MM.1S (cell line): ENCODE measurements around the gene CEP85.

ENCODE experiments used
- DNase-seq: peaks from one replicate; pipeline ENCODE4 v3.0.0-alpha.2; 2015
- H2AFZ ChIP-seq: fragments of 300-600 bp; sonication (generic); 2 replicates; pipeline ENCODE4 v1.6.0; 2016; ENCODE audit warnings: antibody characterized with exemption, low read length
- H3F3A ChIP-seq: fragments of 300-600 bp; sonication (generic); 2 replicates; pipeline ENCODE4 v1.6.1; 2016; ENCODE audit warnings: mild to moderate bottlenecking, antibody characterized with exemption, low read length, moderate library complexity, mixed read lengths; ENCODE audit not compliant: insufficient read depth
- H3K27ac ChIP-seq: fragments of 300-600 bp; sonication (generic); 2 replicates; pipeline ENCODE4 v1.5.1; 2016; ENCODE audit warnings: mild to moderate bottlenecking, low read length
- H3K27me3 ChIP-seq: fragments of 300-600 bp; sonication (generic); replicated peaks from 2 replicates; pipeline ENCODE4 v1.6.0; 2016; ENCODE audit warnings: low read length; ENCODE audit not compliant: insufficient read depth
- H3K36me3 ChIP-seq: fragments of 300-600 bp; sonication (generic); replicated peaks from 2 replicates; pipeline ENCODE4 v1.6.1; 2016; ENCODE audit warnings: mild to moderate bottlenecking, low read length, mixed read lengths; ENCODE audit not compliant: insufficient read depth
- H3K4me1 ChIP-seq: fragments of 300-600 bp; sonication (generic); 2 replicates; pipeline ENCODE4 v1.6.1; 2016; ENCODE audit warnings: low read length, mixed read lengths
- H3K4me2 ChIP-seq: fragments of 300-600 bp; sonication (generic); 2 replicates; pipeline ENCODE4 v1.6.0; 2016; ENCODE audit warnings: low read depth, low read length
- H3K4me3 ChIP-seq: fragments of 300-600 bp; sonication (generic); 2 replicates; pipeline ENCODE4 v1.5.1; 2016; ENCODE audit warnings: low read length, mixed read lengths
- H3K79me2 ChIP-seq: fragments of 300-600 bp; sonication (generic); 2 replicates; pipeline ENCODE4 v1.6.1; 2016; ENCODE audit warnings: mixed run types, low read length, mixed read lengths
- H3K9ac ChIP-seq: fragments of 300-600 bp; sonication (generic); 2 replicates; pipeline ENCODE4 v1.6.1; 2016; ENCODE audit warnings: low read length, mixed read lengths
- H3K9me2 ChIP-seq: fragments of 300-600 bp; sonication (generic); replicated peaks from 2 replicates; pipeline ENCODE4 v1.6.1; 2016; ENCODE audit warnings: mild to moderate bottlenecking, low read length, mixed read lengths; ENCODE audit not compliant: insufficient read depth
- H3K9me3 ChIP-seq: fragments of 300-600 bp; sonication (generic); replicated peaks from 2 replicates; pipeline ENCODE4 v1.6.1; 2016; ENCODE audit warnings: mild to moderate bottlenecking, low read length, mixed read lengths; ENCODE audit not compliant: insufficient read depth
- H4K20me1 ChIP-seq: fragments of 300-600 bp; sonication (generic); 2 replicates; pipeline ENCODE4 v1.6.1; 2016; ENCODE audit warnings: mild to moderate bottlenecking, low read length, moderate library complexity, mixed read lengths; ENCODE audit not compliant: insufficient read depth
- EZH2 ChIP-seq: fragments of 300-600 bp; sonication (generic); optimal IDR thresholded peaks from 2 replicates; pipeline ENCODE3; 2017; ENCODE audit warnings: low read depth, mild to moderate bottlenecking, antibody characterized with exemption, low read length, mixed read lengths
- EZH2phosphoT487 ChIP-seq: fragments of 300-600 bp; sonication (generic); IDR thresholded peaks from 2 replicates; pipeline ENCODE4 v1.6.1; 2018; ENCODE audit warnings: antibody characterized with exemption, low read length
- TF ChIP-seq, protein P1 (sequence below): fragments of 300-600 bp; sonication (generic); IDR thresholded peaks from 2 replicates; pipeline ENCODE4 v1.5.1; 2016; ENCODE audit warnings: antibody characterized with exemption, low read length, mixed read lengths

The CEP85 gene

DNA sequence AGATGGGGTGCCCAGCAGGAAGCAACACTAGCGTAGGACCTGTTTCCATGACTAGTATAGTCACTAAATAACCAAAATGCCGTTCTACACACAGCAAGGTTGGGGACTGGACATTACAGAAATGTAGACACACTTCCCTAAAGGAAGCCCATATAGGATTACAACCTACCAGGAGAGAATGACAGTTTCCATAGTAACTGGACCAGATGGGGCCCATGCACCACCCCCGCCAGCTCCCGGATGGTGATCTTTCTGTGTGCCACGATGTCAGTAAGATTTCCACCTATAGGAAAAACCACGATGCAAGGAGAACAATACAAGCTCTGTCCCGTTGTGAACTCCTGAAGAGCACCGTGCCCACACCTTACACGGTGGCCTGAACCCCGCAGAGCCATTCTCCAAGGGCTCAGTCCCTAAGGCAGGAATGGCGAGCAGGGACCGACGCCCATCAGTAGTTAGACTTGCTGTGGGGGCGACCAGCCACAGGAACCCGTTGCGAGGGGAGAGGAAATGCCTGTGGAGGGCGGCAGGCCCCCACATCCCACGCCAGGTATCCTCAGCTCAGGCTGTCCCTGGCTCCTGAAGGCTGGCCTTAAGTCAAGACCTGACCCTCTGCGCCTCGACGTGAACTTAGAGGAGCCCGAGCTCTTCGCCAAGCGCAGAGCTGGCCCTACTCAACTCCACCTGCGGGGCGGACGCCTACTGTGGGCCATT, 13.6 kb upstream of the CEP85 start:
- no peaks in the 10 kb centered on the region for H3K9me3 ChIP-seq
- H3K9ac ChIP-seq: no peak overlapping the region
- no peaks in the 10 kb centered on the region for H4K20me1 ChIP-seq
- H3F3A ChIP-seq: no peaks in the 10 kb centered on the region
- H3K79me2 ChIP-seq: no peaks in the 10 kb centered on the region
- TF ChIP-seq EZH2 (no peak), EZH2phosphoT487 (no peak)
- TF ChIP-seq, protein P1, sequence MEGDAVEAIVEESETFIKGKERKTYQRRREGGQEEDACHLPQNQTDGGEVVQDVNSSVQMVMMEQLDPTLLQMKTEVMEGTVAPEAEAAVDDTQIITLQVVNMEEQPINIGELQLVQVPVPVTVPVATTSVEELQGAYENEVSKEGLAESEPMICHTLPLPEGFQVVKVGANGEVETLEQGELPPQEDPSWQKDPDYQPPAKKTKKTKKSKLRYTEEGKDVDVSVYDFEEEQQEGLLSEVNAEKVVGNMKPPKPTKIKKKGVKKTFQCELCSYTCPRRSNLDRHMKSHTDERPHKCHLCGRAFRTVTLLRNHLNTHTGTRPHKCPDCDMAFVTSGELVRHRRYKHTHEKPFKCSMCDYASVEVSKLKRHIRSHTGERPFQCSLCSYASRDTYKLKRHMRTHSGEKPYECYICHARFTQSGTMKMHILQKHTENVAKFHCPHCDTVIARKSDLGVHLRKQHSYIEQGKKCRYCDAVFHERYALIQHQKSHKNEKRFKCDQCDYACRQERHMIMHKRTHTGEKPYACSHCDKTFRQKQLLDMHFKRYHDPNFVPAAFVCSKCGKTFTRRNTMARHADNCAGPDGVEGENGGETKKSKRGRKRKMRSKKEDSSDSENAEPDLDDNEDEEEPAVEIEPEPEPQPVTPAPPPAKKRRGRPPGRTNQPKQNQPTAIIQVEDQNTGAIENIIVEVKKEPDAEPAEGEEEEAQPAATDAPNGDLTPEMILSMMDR: no peak
- H2AFZ ChIP-seq: no peak overlapping the region
- no peaks in the 10 kb centered on the region for H3K27me3 ChIP-seq
- H3K9me2 ChIP-seq: no peaks in the 10 kb centered on the region
- no peaks in the 10 kb centered on the region for H3K36me3 ChIP-seq
- H3K4me2 ChIP-seq: no peak overlapping the region
- DNase-seq: no peak
- no peaks in the 10 kb centered on the region for H3K4me1 ChIP-seq
- no peak overlapping the region for H3K27ac ChIP-seq
- no peak overlapping the region for H3K4me3 ChIP-seq

DNA sequence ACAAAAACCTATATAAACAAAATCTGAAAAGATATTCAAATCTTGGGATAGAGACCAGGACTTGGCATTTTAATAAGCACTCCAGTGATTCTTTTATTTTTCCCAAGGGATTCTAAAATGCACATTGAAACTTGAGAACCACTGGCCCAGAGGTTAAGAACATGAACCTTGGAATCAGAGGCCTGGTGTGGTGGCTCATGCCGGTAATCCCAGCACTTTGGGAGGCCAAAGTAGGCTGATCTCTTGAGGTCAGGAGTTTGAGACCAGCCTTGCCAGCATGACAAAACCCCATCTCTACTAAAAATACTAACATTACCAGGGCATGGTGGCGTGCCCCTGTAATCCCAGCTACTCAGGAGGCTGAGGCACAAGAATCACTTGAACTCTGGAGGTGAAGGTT, 12.9 kb upstream of the CEP85 start:
- Histone ChIP-seq H3F3A (no peaks in the 10 kb centered on the region), H3K9me3 (no peaks in the 10 kb centered on the region), H3K9ac (no peak overlapping the region), H3K9me2 (no peaks in the 10 kb centered on the region), H2AFZ (no peak overlapping the region), H3K4me3 (no peak overlapping the region), H3K36me3 (no peaks in the 10 kb centered on the region), H3K27me3 (no peaks in the 10 kb centered on the region), H3K4me2 (no peak overlapping the region), H3K79me2 (no peaks in the 10 kb centered on the region), H3K4me1 (no peaks in the 10 kb centered on the region), H3K27ac (no peak overlapping the region), H4K20me1 (no peaks in the 10 kb centered on the region)
- DNase-seq: no peak
- TF ChIP-seq, protein P1: no peak
- TF ChIP-seq EZH2 (no peak), EZH2phosphoT487 (no peak)

DNA sequence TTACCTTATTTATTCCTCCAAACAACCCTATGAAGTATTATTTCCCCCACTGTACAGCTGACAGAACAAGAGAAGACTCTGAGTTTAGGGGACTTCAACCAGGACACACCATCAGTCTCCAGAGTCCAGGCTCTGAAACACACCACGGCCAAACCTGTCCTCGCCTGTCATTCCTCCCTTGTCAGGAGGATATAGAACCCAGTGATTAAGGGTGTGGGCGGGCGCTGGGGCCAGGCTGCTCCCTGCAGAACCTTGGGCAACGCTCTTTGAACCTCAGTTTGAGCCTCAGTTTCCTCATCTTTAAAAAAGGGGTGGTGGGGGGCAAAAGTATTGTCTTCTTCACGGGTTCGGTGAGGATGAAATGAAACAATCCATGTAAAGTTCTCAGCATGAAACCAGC, 9.4 kb upstream of the CEP85 start:
- Histone ChIP-seq H2AFZ (peak overlapping the region; percentile 45; the same call in 1 of the 2 replicates), H3K9ac (no peak overlapping the region), H3F3A (no peaks in the 10 kb centered on the region), H3K9me3 (no peaks in the 10 kb centered on the region), H3K4me2 (no peak overlapping the region), H3K4me1 (no peaks in the 10 kb centered on the region), H3K79me2 (no peaks in the 10 kb centered on the region), H3K4me3 (no peak overlapping the region), H3K27ac (no peak overlapping the region), H3K27me3 (no peaks in the 10 kb centered on the region), H4K20me1 (no peaks in the 10 kb centered on the region), H3K9me2 (no peaks in the 10 kb centered on the region), H3K36me3 (no peaks in the 10 kb centered on the region)
- DNase-seq: no peak
- no peak for TF ChIP-seq EZH2phosphoT487
- TF ChIP-seq, protein P1: no peak
- no peak for TF ChIP-seq EZH2
